ENCODE measurements around the gene JTB.

Gene JTB

DNA sequence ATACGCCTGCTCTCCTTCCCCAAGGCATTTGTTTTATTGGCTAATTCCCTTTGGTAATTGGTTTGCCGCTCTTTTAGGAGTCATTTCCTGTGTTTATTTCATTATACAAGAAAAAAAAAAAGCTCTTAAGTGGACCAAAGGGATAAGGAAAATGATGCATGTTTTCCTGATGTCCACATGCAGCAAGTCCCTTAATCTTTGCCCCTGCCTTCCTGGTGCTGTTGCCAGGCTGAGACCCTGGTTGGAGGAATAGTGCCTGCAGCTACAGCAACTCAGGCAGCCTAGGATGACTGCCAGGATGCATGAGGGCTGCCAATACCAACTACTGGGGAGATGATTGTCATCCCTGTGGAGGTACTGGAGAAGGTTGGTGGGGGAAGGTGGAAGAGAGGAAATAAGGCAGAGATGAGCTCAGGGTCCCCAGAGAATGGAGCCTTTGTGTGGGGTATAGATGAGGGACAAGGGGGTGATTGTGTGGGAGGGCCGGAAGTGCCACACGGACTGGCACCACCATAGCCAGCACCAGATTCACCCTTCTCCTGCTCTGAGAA is 48.6 kb downstream of the JTB start:
- Histone ChIP-seq H2BK120ac (ENCODE audit: low read depth, low read length) (no peak overlapping the region), H3K4me1 (ENCODE audit: control insufficient read depth in 2 of 2, insufficient read depth in 1 of 2, low read depth in 1 of 2, low read length in 2 of 2) (peaks cover 0 to 2% of the 10 kb centered on the region in 2 donors), H4K91ac (ENCODE audit: low read depth, low read length, poor library complexity) (no peak overlapping the region), H3K18ac (ENCODE audit: low read length) (no peak overlapping the region), H3K79me1 (ENCODE audit: low read depth, low read length) (no peaks in the 10 kb centered on the region), H2AK5ac (ENCODE audit: low read depth, low read length) (no peak overlapping the region), H3K23ac (ENCODE audit: low read depth, low read length, poor library complexity) (no peak overlapping the region), H2AFZ (ENCODE audit: low read length) (no peak overlapping the region), H3K4me3 (ENCODE audit: low read length in 2 of 2) (no peak overlapping the region), H4K8ac (ENCODE audit: low read depth, low read length) (no peak overlapping the region), H3K36me3 (replicated peaks in 1 of 2; ENCODE audit: control insufficient read depth in 2 of 2, insufficient read depth in 2 of 2, low read length in 2 of 2) (peaks cover 3 to 43% of the 10 kb centered on the region in 2 donors), H3K9ac (ENCODE audit: low read depth, low read length, poor library complexity) (no peak overlapping the region), H2BK15ac (ENCODE audit: low read length) (no peak overlapping the region), H3K9me3 (replicated peaks in 1 of 2; ENCODE audit: control insufficient read depth in 2 of 2, insufficient read depth in 1 of 2, low read depth in 1 of 2, low read length in 2 of 2) (no peaks in the 10 kb centered on the region), H2BK12ac (ENCODE audit: low read length) (no peak overlapping the region), H2BK5ac (ENCODE audit: low read length) (no peak overlapping the region), H3K4ac (ENCODE audit: low read length) (no peak overlapping the region), H3K27me3 (ENCODE audit: control insufficient read depth in 3 of 3, insufficient read depth in 3 of 3, low read depth in 1 of 3, low read length in 3 of 3) (no peaks in the 10 kb centered on the region), H3K27ac (replicated peaks; ENCODE audit: low read length) (no peak overlapping the region), H3K4me2 (ENCODE audit: insufficient read depth, low read length, poor library complexity, severe bottlenecking) (no peak overlapping the region), H3K14ac (ENCODE audit: low read length) (no peak overlapping the region)
- no CpG with 5 or more reads among the region's 4 CpGs for WGBS, 2 donors (ENCODE audit: extremely low coverage in 2 of 2, insufficient read length in 2 of 2, insufficient replicate concordance in 1 of 2)
- no peak for DNase-seq (ENCODE audit: low spot score)

DNA sequence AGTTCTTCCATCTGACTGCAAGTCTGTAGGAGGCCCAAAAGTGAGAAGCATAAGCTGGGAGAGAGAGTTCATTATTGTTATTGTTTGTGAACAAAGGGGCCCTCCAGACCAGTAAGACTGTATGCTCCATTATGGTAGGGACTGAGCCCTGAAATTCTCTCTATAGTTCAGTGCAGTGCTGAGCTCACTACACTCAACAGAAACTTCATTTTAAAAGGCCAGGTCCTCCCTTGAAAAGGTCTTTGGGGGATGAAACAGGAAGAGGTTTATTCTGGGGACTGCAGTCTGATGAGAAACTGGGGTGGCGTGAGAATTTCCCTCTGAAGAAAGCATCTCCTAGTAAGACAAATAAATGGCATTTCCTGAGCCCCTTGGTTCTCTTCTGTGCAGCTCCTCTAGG is 49.2 kb downstream of the JTB start:
- H2BK12ac ChIP-seq (ENCODE audit: low read length): no peak overlapping the region
- peaks cover 0 to 3% of the 10 kb centered on the region in 2 donors for H3K4me1 ChIP-seq (ENCODE audit: control insufficient read depth in 2 of 2, insufficient read depth in 1 of 2, low read depth in 1 of 2, low read length in 2 of 2)
- H2BK5ac ChIP-seq (ENCODE audit: low read length): no peak overlapping the region
- no peak overlapping the region for H3K14ac ChIP-seq (ENCODE audit: low read length)
- H2AFZ ChIP-seq (ENCODE audit: low read length): no peak overlapping the region
- H3K79me1 ChIP-seq (ENCODE audit: low read depth, low read length): no peaks in the 10 kb centered on the region
- no peak for DNase-seq (ENCODE audit: low spot score)
- H3K4me2 ChIP-seq (ENCODE audit: insufficient read depth, low read length, poor library complexity, severe bottlenecking): no peak overlapping the region
- H2AK5ac ChIP-seq (ENCODE audit: low read depth, low read length): no peak overlapping the region
- H3K27ac ChIP-seq (replicated peaks; ENCODE audit: low read length): no peak overlapping the region
- H3K36me3 ChIP-seq (replicated peaks in 1 of 2; ENCODE audit: control insufficient read depth in 2 of 2, insufficient read depth in 2 of 2, low read length in 2 of 2): peaks cover 3 to 36% of the 10 kb centered on the region in 2 donors
- H3K4me3 ChIP-seq (ENCODE audit: low read length in 2 of 2): no peak overlapping the region
- no peak overlapping the region for H3K23ac ChIP-seq (ENCODE audit: low read depth, low read length, poor library complexity)
- no peak overlapping the region for H3K9ac ChIP-seq (ENCODE audit: low read depth, low read length, poor library complexity)
- no peak overlapping the region for H2BK120ac ChIP-seq (ENCODE audit: low read depth, low read length)
- no peak overlapping the region for H2BK15ac ChIP-seq (ENCODE audit: low read length)
- no peaks in the 10 kb centered on the region for H3K9me3 ChIP-seq (replicated peaks in 1 of 2; ENCODE audit: control insufficient read depth in 2 of 2, insufficient read depth in 1 of 2, low read depth in 1 of 2, low read length in 2 of 2)
- no CpG with 5 or more reads among the region's 1 CpG for WGBS, 2 donors (ENCODE audit: extremely low coverage in 2 of 2, insufficient read length in 2 of 2, insufficient replicate concordance in 1 of 2)
- no peak overlapping the region for H3K18ac ChIP-seq (ENCODE audit: low read length)
- no peak overlapping the region for H4K8ac ChIP-seq (ENCODE audit: low read depth, low read length)
- H3K27me3 ChIP-seq (ENCODE audit: control insufficient read depth in 3 of 3, insufficient read depth in 3 of 3, low read depth in 1 of 3, low read length in 3 of 3): no peaks in the 10 kb centered on the region
- no peak overlapping the region for H4K91ac ChIP-seq (ENCODE audit: low read depth, low read length, poor library complexity)
- H3K4ac ChIP-seq (ENCODE audit: low read length): no peak overlapping the region

DNA sequence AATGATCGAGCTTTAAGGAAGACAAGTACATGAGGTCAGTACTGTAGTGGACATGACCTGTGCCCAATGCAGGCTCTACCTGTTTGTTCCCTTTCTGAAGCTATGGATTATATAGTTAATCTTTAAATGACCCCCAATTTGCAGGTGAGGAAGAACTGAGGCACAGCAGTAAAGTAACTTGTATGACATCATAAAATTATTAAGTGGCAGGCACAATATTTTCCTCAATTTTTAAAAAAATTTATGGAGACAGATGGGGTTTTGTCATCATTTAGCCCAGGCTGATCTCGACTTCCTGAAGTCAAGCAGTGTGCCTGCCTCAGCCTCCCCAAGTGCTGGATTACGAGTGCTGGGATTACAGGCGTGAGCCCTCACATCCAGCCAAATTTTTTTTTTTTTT is 51.1 kb downstream of the JTB start:
- Histone ChIP-seq H3K9ac (ENCODE audit: low read depth, low read length, poor library complexity) (no peak overlapping the region), H3K36me3 (replicated peaks in 1 of 2; ENCODE audit: control insufficient read depth in 2 of 2, insufficient read depth in 2 of 2, low read length in 2 of 2) (peaks cover 0 to 22% of the 10 kb centered on the region in 2 donors), H3K27me3 (ENCODE audit: control insufficient read depth in 3 of 3, insufficient read depth in 3 of 3, low read depth in 1 of 3, low read length in 3 of 3) (no peaks in the 10 kb centered on the region), H4K91ac (ENCODE audit: low read depth, low read length, poor library complexity) (no peak overlapping the region), H2BK120ac (ENCODE audit: low read depth, low read length) (no peak overlapping the region), H2BK15ac (ENCODE audit: low read length) (no peak overlapping the region), H3K23ac (ENCODE audit: low read depth, low read length, poor library complexity) (no peak overlapping the region), H2AK5ac (ENCODE audit: low read depth, low read length) (no peak overlapping the region), H3K4me1 (ENCODE audit: control insufficient read depth in 2 of 2, insufficient read depth in 1 of 2, low read depth in 1 of 2, low read length in 2 of 2) (peaks cover 2 to 3% of the 10 kb centered on the region in 2 donors), H3K79me1 (ENCODE audit: low read depth, low read length) (peaks cover 2% of the 10 kb centered on the region), H2AFZ (ENCODE audit: low read length) (no peak overlapping the region), H3K4me2 (ENCODE audit: insufficient read depth, low read length, poor library complexity, severe bottlenecking) (no peak overlapping the region), H3K9me3 (replicated peaks in 1 of 2; ENCODE audit: control insufficient read depth in 2 of 2, insufficient read depth in 1 of 2, low read depth in 1 of 2, low read length in 2 of 2) (no peaks in the 10 kb centered on the region), H2BK5ac (ENCODE audit: low read length) (no peak overlapping the region), H3K27ac (replicated peaks; ENCODE audit: low read length) (no peak overlapping the region), H3K4me3 (ENCODE audit: low read length in 2 of 2) (no peak overlapping the region), H2BK12ac (ENCODE audit: low read length) (no peak overlapping the region), H3K14ac (ENCODE audit: low read length) (no peak overlapping the region), H3K4ac (ENCODE audit: low read length) (no peak overlapping the region), H3K18ac (ENCODE audit: low read length) (no peak overlapping the region), H4K8ac (ENCODE audit: low read depth, low read length) (no peak overlapping the region)
- DNase-seq (ENCODE audit: low spot score): no peak
- WGBS, 2 donors (ENCODE audit: extremely low coverage in 2 of 2, insufficient read length in 2 of 2, insufficient replicate concordance in 1 of 2): no CpG with 5 or more reads among the region's 4 CpGs

Small RNA genes within 50 kb of the gene (small RNA-seq; reads per million reads assigned to genes)
- gene MIR6737 (ENCODE audit: insufficient read depth): 16.2 reads per million, percentile 74 among the genes with 10 or more reads in this experiment
